Glomerular visceral epithelial cell (primary cell): ENCODE measurements around the gene DRAM1.
"Not testable (repeated sequence)": the region's sequence is repeated elsewhere in the genome, so short reads cannot be mapped to it uniquely, and the experiment has no call there.

Experiments
- DNase-seq: peaks from one replicate; pipeline ENCODE4 v3.0.0-alpha.2; 2016; ENCODE audit errors: extremely low spot score

Gene DRAM1

GRCh38 chr12:101906226-101906625, 28.8 kb downstream of the DRAM1 start:
- DNase-seq = no peak

GRCh38 chr12:101908395-101908794, 31.0 kb downstream of the DRAM1 start:
- no peak for DNase-seq

GRCh38 chr12:101909646-101910045, 32.3 kb downstream of the DRAM1 start:
- no peak for DNase-seq

- peak; percentile 20 for DNase-seq
Observed at GRCh38 chr12:101915841-101916240, 38.5 kb downstream of the DRAM1 start.

GRCh38 chr12:101918805-101919204, 41.4 kb downstream of the DRAM1 start:
- not testable (repeated sequence) for DNase-seq

GRCh38 chr12:101919447-101919846, 42.1 kb downstream of the DRAM1 start:
- DNase-seq = no peak

- peak; percentile 13 for DNase-seq
Observed at GRCh38 chr12:101920906-101921305, 43.5 kb downstream of the DRAM1 start.

GRCh38 chr12:101923045-101923718, 45.8 kb downstream of the DRAM1 start:
- DNase-seq = no peak

GRCh38 chr12:101924618-101925017, 47.2 kb downstream of the DRAM1 start:
- DNase-seq = peak; percentile 27

GRCh38 chr12:101925361-101925760, 48.0 kb downstream of the DRAM1 start:
- DNase-seq = peak; percentile 88

GRCh38 chr12:101925935-101926334, 48.6 kb downstream of the DRAM1 start:
- DNase-seq = peak; percentile 24

GRCh38 chr12:101927036-101927435, 49.7 kb downstream of the DRAM1 start:
- no peak for DNase-seq

GRCh38 chr12:101927999-101928398, 50.6 kb downstream of the DRAM1 start:
- DNase-seq = no peak

GRCh38 chr12:101928556-101928955, 51.2 kb downstream of the DRAM1 start:
- peak; percentile 11 for DNase-seq

- DNase-seq = no peak
Observed at GRCh38 chr12:101929365-101930041, 52.1 kb downstream of the DRAM1 start.

GRCh38 chr12:101931498-101932326, 54.3 kb downstream of the DRAM1 start:
- no peak for DNase-seq

GRCh38 chr12:101933866-101934514, 56.6 kb downstream of the DRAM1 start:
- DNase-seq = no peak

- DNase-seq = no peak
Observed at GRCh38 chr12:101935890-101936746, 58.7 kb downstream of the DRAM1 start.

- DNase-seq = no peak
Observed at GRCh38 chr12:101939306-101939705, 61.9 kb downstream of the DRAM1 start.

GRCh38 chr12:101939856-101940265, 62.5 kb downstream of the DRAM1 start:
- DNase-seq = peak; percentile 64

- DNase-seq = no peak
Observed at GRCh38 chr12:101940400-101940950, 63.1 kb downstream of the DRAM1 start.
